GM12873 (cell line): ENCODE measurements around the gene CCDC57.

Source experiments
- TF ChIP-seq, protein P1 (sequence below): IDR thresholded peaks from 2 replicates; pipeline ENCODE4 v1.5.1; 2012; ENCODE audit warnings: low read depth, mild to moderate bottlenecking, moderate library complexity, low read length, control low read depth; ENCODE audit not compliant: insufficient read depth; ENCODE audit errors: missing control alignments

The CCDC57 gene

DNA sequence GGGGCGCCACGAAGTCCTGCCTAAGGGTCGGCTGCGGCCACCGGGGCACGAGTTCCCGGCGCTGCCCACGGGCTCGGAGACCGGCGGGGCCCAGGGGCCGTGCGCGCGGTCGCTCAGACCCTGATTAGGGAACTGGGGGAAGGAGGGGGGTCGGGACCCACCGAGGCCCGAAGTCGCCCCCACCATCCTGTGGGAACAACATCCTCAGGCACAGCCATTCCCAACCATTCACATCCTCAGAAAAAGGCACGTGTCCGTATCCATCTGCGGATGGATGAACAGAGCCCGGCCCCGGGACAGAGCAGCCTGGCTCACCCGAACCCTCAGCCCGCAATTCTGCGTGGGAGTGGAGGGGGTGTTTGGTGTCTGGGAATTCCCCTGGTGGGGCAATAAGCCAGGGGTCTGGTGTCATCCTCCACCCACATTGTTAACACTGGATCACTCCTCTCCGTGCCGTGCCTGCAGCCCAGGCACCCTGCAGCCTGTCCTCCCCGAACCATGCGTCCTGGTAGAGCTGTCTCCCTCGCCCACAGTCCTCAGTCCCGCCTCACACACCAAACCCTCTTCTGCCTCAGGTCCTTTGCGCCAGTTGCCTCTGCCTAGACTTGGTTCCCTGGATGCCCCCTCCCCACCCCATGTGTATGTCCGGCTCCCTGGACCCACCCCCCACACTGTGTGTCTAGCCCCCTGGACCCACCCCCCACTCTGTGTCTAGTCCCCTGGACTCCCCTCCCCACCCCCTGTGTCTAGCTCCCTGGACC lies 789 bp upstream of the CCDC57 start:
- TF ChIP-seq, protein P1, sequence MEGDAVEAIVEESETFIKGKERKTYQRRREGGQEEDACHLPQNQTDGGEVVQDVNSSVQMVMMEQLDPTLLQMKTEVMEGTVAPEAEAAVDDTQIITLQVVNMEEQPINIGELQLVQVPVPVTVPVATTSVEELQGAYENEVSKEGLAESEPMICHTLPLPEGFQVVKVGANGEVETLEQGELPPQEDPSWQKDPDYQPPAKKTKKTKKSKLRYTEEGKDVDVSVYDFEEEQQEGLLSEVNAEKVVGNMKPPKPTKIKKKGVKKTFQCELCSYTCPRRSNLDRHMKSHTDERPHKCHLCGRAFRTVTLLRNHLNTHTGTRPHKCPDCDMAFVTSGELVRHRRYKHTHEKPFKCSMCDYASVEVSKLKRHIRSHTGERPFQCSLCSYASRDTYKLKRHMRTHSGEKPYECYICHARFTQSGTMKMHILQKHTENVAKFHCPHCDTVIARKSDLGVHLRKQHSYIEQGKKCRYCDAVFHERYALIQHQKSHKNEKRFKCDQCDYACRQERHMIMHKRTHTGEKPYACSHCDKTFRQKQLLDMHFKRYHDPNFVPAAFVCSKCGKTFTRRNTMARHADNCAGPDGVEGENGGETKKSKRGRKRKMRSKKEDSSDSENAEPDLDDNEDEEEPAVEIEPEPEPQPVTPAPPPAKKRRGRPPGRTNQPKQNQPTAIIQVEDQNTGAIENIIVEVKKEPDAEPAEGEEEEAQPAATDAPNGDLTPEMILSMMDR: no peak

GRCh38 chr17:82205720-82206508 lies 6.7 kb downstream of the CCDC57 start:
- TF ChIP-seq, protein P1: peak; percentile 95

DNA sequence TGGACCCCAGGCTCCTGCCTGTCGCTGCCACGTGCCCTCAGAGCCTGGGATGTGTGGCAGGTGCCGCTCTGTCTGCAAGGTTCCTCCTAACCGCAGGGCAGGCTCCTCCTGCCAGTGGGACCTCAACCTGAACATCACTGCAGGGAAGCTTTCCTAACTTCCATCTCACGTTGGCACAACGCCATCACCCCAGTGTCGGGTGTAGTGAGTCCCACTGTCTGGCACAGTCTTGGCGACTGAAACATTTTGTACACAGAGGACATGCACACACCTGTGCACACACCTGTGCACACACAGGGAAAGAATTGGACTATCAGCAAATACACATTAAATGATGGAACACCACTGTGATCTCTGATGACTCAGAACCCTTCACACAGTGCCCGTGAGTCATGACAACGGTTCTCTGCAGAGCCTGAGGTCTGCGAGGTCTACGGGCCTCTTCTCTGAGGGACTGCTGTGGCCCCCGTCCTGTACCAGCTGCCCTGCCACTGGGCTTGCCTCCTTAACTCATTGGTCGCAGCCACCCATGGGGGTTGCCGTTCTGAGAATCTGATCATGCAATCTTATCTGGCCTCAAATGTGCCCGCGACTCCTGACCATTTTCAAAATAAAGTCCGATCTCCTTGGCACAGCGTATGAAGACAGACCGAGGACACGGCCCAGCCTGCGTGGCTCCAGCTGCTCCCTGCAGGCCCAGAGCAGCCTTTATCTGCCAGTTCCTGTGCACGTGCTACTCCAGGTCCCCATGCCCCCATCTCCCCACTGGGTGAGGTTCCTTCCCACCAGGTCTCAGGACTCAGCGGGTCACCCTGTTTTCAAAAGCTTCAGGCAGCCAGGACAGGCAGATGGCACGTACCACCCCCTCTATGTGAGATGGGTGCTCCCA lies 7.6 kb downstream of the CCDC57 start:
- TF ChIP-seq, protein P1: no peak

DNA sequence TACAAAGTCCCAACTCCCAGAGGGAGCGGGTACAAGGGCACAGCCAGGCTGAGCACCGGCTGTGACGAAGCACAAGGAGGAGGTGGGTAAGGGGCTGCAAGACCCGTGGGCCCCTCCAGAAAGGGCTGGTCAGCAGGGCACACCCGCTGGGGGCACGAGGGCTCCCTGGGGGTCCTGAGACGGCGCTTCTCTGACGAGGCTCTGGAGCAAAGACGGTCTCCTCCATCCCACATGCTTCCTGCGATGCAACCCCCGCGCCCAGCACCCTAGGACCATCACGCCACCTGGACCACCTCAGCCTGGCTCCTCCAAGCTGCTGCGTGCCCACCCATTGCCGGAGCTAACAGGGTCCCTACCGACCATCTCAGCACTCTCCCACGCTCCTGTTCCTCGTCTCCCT lies 8.7 kb downstream of the CCDC57 start:
- TF ChIP-seq, protein P1: no peak

- TF ChIP-seq, protein P1: no peak
Measured at GRCh38 chr17:82202981-82203380, 9.7 kb downstream of the CCDC57 start.

GRCh38 chr17:82201498-82201910 lies 11.1 kb downstream of the CCDC57 start:
- TF ChIP-seq, protein P1: no peak
